ENCODE measurements around the gene POU2F3. TPM values are rescaled to one million over a fixed set of nuclear protein-coding genes. Genes with fewer than 3 reads are reported as not detected.

The POU2F3 gene
- total RNA-seq, 4 donors from 2014 or later = not detected

GRCh38 chr11:120235024-120235628 is 4.8 kb upstream of the POU2F3 start:
- TF ChIP-seq CTCF (IDR thresholded peaks at IDR 0.05; ENCODE audit: low read depth) = no peak

- TF ChIP-seq CTCF (IDR thresholded peaks at IDR 0.05; ENCODE audit: low read depth) = no peak
These were observed 3.5 kb upstream of the POU2F3 start for GRCh38 chr11:120236169-120237107.

GRCh38 chr11:120238968-120239620 is 846 bp upstream of the POU2F3 start:
- no peak for TF ChIP-seq CTCF (IDR thresholded peaks at IDR 0.05; ENCODE audit: low read depth)

DNA sequence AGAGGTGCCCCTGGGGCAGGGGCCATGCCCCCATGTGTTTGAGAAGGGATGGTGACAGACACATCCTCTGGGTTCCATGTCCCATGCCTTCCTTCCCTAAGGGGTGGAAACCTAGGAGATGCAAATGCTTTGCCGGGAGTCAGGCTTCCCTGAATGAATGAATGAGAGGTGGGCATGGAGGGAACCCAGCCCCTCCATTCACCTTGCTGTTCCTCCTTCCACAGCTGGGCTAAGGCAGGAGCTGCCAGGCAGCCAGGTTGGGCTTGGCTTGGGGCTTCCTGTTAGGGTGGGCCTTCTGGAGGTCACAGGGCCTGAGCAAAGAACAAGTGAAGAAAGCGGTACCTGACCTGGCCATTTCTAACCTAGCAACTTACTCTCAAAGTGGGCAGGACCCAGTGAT is 926 bp downstream of the POU2F3 start:
- no peak for TF ChIP-seq CTCF (IDR thresholded peaks at IDR 0.05; ENCODE audit: low read depth)

DNA sequence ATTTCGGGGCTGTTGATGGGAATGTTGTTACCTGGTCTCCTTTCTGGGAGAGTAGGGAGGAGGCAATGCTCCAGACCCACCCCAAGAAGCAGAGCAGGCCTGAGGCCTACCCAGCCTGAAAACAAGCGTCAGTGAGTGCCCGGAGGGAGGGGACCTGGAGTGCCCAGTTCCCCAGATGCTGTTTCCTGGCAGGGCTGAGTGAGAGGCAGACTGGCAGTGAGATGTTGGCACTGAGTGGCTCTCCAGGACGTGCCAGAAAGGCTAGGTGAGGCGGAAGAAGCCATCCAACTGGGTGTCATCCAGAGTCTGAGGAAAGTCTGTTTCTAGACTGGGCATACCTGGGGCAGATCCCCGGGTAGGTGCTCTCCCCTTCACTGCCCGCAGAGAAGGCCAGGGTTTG is 1.3 kb downstream of the POU2F3 start:
- no peak for TF ChIP-seq CTCF (IDR thresholded peaks at IDR 0.05; ENCODE audit: low read depth)

GRCh38 chr11:120243221-120243620 is 3.3 kb downstream of the POU2F3 start:
- TF ChIP-seq CTCF (IDR thresholded peaks at IDR 0.05; ENCODE audit: low read depth) = no peak
